Mesendoderm (in vitro differentiated cells): Measurements from ENCODE around the gene AOAH.
A peak's percentile ranks its signal among the peaks of the same experiment; 100 is the strongest.

Experiments
- DNase-seq: peaks from one replicate; pipeline ENCODE4 v3.0.0; 2013
- H2AK5ac ChIP-seq: 2 replicates; pipeline ENCODE4 v1.6.1; 2013; ENCODE audit warnings: low read length, inconsistent platforms
- H2BK120ac ChIP-seq: 2 replicates; pipeline ENCODE4 v1.6.1; 2013; ENCODE audit warnings: low read depth, mild to moderate bottlenecking, low read length, moderate library complexity, mixed read lengths
- H2BK15ac ChIP-seq: replicated peaks from 2 replicates; pipeline ENCODE4 v1.6.1; 2013; ENCODE audit warnings: low read depth, mild to moderate bottlenecking, moderate library complexity
- H2BK5ac ChIP-seq: 2 replicates; pipeline ENCODE4 v1.6.1; 2013; ENCODE audit warnings: low read length, inconsistent platforms
- H3K18ac ChIP-seq: 2 replicates; pipeline ENCODE4 v1.6.1; 2013; ENCODE audit warnings: mild to moderate bottlenecking, low read length, mixed read lengths
- H3K23ac ChIP-seq: one replicate; pipeline ENCODE4 v1.6.1; 2013; ENCODE audit warnings: low read length
- H3K27ac ChIP-seq: 2 replicates; pipeline ENCODE4 v1.5.1; 2013; ENCODE audit warnings: low read depth, mild to moderate bottlenecking, inconsistent platforms, low read length, moderate library complexity
- H3K27me3 ChIP-seq: 2 replicates; pipeline ENCODE4 v1.6.1; 2013; ENCODE audit warnings: low read length, control low read depth, mild to moderate bottlenecking, inconsistent platforms; ENCODE audit not compliant: insufficient read depth, poor library complexity
- H3K36me3 ChIP-seq: 2 replicates; pipeline ENCODE4 v1.6.1; 2013; ENCODE audit warnings: low read length, inconsistent platforms; ENCODE audit not compliant: control insufficient read depth, insufficient read depth
- H3K4ac ChIP-seq: one replicate; pipeline ENCODE4 v1.6.1; 2013; ENCODE audit warnings: low read depth, mild to moderate bottlenecking, low read length, moderate library complexity
- H3K4me1 ChIP-seq: 2 replicates; pipeline ENCODE4 v1.6.1; 2013; ENCODE audit warnings: low read depth, low read length, inconsistent platforms; ENCODE audit not compliant: control insufficient read depth
- H3K4me2 ChIP-seq: 2 replicates; pipeline ENCODE4 v1.6.1; 2013; ENCODE audit warnings: low read length
- H3K4me3 ChIP-seq: 2 replicates; pipeline ENCODE4 v1.5.1; 2013; ENCODE audit warnings: mild to moderate bottlenecking, low read length
- H3K56ac ChIP-seq: one replicate; pipeline ENCODE4 v1.6.1; 2013; ENCODE audit warnings: low read length
- H3K79me1 ChIP-seq: 2 replicates; pipeline ENCODE4 v1.6.1; 2013; ENCODE audit warnings: low read length, inconsistent platforms
- H3K79me2 ChIP-seq: 2 replicates; pipeline ENCODE4 v1.6.1; 2013; ENCODE audit warnings: mild to moderate bottlenecking, low read length; ENCODE audit not compliant: control insufficient read depth, insufficient read depth
- H3K9ac ChIP-seq: 2 replicates; pipeline ENCODE4 v1.6.1; 2013; ENCODE audit warnings: low read length, inconsistent platforms
- H4K5ac ChIP-seq: one replicate; pipeline ENCODE4 v1.6.1; 2013; ENCODE audit warnings: low read length
- H4K8ac ChIP-seq: one replicate; pipeline ENCODE4 v1.6.1; 2013; ENCODE audit warnings: low read depth, mild to moderate bottlenecking, control low read depth, low read length, moderate library complexity
- WGBS: extraction: QIAGEN DNeasy Blood & Tissue Kit; methylation state at CpG from one replicate; pipeline ENCODE4 v1.1.7; 2013; ENCODE audit warnings: low lambda C conversion rate, missing lambda C conversion rate; ENCODE audit not compliant: insufficient coverage; ENCODE audit errors: extremely low coverage; 5-methylcytosine and 5-hydroxymethylcytosine counted together

AOAH gene

DNA sequence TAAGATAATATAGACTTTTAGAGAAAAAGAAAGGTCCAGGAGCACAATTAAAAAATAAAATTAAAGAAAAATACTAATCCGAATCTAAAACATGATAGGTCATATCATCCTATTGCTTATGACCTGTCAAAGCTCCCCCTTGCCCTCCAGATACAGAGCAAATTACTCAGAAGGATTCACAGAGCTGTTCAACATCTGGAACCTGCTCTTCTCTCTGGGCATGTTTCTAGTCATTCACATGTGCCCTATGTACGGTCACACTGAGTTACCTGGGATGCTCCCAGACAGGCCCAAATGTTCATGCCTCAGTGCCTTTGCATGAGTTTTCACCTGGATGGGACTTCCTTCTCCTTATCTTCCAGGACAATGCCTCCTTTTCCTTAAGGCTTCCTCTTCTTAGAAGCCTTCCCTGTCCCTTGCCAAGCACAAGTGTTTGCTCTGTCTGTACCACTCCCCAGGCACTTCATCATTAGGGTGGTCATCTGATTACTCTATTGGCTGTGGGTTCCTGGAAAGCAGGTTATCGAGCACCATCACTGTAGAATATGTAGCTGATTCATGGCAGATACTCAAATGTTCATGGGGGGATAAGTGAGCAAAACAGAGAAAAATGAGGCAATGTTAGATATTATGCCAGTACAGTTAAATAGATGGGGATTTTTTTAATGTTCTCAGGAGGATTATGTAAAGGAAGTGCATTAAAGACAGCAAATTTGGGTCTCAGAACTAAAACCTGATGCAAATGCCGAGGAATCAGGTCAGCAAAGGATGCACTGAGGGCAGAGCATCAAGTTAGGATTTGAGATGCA lies 12.0 kb upstream of the AOAH start:
- no peaks in the 10 kb centered on the region for H3K36me3 ChIP-seq
- no peak overlapping the region for H2BK5ac ChIP-seq
- no peak overlapping the region for H3K23ac ChIP-seq
- no peak overlapping the region for H2AK5ac ChIP-seq
- H4K8ac ChIP-seq = no peak overlapping the region
- no peak overlapping the region for H3K27ac ChIP-seq
- H2BK120ac ChIP-seq = no peak overlapping the region
- H3K27me3 ChIP-seq = no peaks in the 10 kb centered on the region
- no peak overlapping the region for H3K56ac ChIP-seq
- no peak overlapping the region for H3K9ac ChIP-seq
- no peak overlapping the region for H3K4me3 ChIP-seq
- H3K79me1 ChIP-seq = no peaks in the 10 kb centered on the region
- H3K18ac ChIP-seq = no peak overlapping the region
- no CpG with 5 or more reads among the region's 4 CpGs for WGBS
- H3K4me1 ChIP-seq = peaks cover 3% of the 10 kb centered on the region
- no peak overlapping the region for H4K5ac ChIP-seq
- no peak overlapping the region for H3K4me2 ChIP-seq
- H3K4ac ChIP-seq = no peak overlapping the region
- H2BK15ac ChIP-seq = no peak overlapping the region
- H3K79me2 ChIP-seq = no peaks in the 10 kb centered on the region
- DNase-seq = no peak

DNA sequence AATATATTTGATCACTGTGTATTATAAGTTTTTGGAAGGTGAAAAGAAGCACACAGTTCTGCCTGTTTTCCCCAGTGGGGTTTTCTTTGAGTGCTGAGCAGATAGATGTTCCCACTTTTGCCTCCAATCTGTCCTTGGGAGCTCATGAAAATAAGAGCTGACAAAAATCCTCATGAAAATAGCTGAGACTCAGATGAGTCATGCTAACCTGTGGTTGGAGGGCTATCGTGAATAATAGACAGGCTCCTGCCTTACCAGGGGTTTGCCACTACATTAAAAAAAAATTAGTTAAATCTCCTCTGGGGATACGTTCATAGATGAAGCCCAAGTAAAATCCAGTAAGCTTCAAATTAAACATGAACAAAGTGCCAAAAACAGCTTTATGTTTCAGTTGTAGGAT lies 10.9 kb upstream of the AOAH start:
- H3K4me3 ChIP-seq = no peak overlapping the region
- H2BK15ac ChIP-seq = no peak overlapping the region
- no peak overlapping the region for H2AK5ac ChIP-seq
- no peak for DNase-seq
- H4K5ac ChIP-seq = no peak overlapping the region
- no peak overlapping the region for H3K23ac ChIP-seq
- no peaks in the 10 kb centered on the region for H3K27me3 ChIP-seq
- no peak overlapping the region for H3K9ac ChIP-seq
- no peak overlapping the region for H3K4me2 ChIP-seq
- H3K4ac ChIP-seq = no peak overlapping the region
- no peak overlapping the region for H2BK120ac ChIP-seq
- WGBS = no CpG with 5 or more reads among the region's 2 CpGs
- no peak overlapping the region for H2BK5ac ChIP-seq
- H3K79me1 ChIP-seq = no peaks in the 10 kb centered on the region
- no peaks in the 10 kb centered on the region for H3K36me3 ChIP-seq
- no peak overlapping the region for H3K18ac ChIP-seq
- no peaks in the 10 kb centered on the region for H3K79me2 ChIP-seq
- no peak overlapping the region for H3K56ac ChIP-seq
- no peak overlapping the region for H3K27ac ChIP-seq
- peaks cover 3% of the 10 kb centered on the region for H3K4me1 ChIP-seq
- H4K8ac ChIP-seq = no peak overlapping the region

DNA sequence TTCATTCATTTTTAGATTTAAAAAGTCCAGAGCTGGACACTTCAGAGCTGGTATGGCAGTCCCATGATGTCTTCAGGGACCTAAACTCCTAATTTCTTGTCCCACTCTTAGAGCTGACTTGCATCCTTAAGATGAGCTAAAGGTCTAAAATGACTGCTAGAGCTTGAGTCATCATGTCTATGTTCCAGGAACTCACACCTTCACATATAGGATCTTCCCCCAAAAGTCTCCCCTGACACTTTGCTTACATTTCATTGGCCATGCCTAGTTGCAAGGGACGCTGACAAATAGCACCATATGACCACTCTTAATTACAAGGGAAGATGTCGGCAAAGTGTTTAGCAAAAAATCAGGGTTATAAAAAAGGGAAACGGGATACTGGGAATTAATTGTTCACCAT lies 10.4 kb upstream of the AOAH start:
- no peaks in the 10 kb centered on the region for H3K79me2 ChIP-seq

DNA sequence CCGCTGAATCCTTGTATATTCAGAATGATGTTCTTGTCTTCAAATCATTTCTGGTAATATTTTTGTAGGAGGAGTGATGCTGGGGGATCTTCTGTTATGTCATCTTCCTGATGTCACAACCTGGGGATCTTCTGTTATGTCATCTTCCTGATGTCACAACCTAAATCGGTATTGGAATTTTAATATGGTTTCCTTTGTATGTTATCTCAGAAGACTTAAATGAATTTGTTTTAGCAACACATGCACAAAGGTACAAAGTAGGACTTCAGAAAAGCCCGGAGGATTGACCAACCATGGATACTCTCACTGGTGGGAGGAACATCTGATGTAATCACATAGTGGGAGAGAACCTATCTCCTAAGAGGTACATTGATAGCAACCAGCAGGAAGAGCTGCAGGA lies 9.1 kb upstream of the AOAH start:
- Histone ChIP-seq H3K79me2 (no peaks in the 10 kb centered on the region), H2BK15ac (no peak overlapping the region), H3K4ac (no peak overlapping the region), H4K8ac (no peak overlapping the region), H3K27me3 (no peaks in the 10 kb centered on the region), H4K5ac (no peak overlapping the region), H2BK120ac (no peak overlapping the region), H3K4me2 (no peak overlapping the region), H3K56ac (no peak overlapping the region), H3K36me3 (no peaks in the 10 kb centered on the region), H2BK5ac (no peak overlapping the region), H3K4me3 (no peak overlapping the region), H3K9ac (no peak overlapping the region), H3K4me1 (no peaks in the 10 kb centered on the region), H3K79me1 (no peaks in the 10 kb centered on the region), H2AK5ac (no peak overlapping the region), H3K18ac (no peak overlapping the region), H3K23ac (no peak overlapping the region), H3K27ac (no peak overlapping the region)
- WGBS = no CpG with 5 or more reads among the region's 3 CpGs
- no peak for DNase-seq

More for the DNA sequence above, 10.4 kb upstream of the AOAH start:
- WGBS = no CpG with 5 or more reads among the region's 3 CpGs
- H3K56ac ChIP-seq = no peak overlapping the region
- no peak overlapping the region for H3K18ac ChIP-seq
- H3K79me1 ChIP-seq = no peaks in the 10 kb centered on the region
- no peak overlapping the region for H2BK15ac ChIP-seq
- H3K27ac ChIP-seq = no peak overlapping the region
- no peak overlapping the region for H2BK5ac ChIP-seq
- H4K5ac ChIP-seq = no peak overlapping the region
- no peak overlapping the region for H3K4me3 ChIP-seq
- no peak overlapping the region for H2BK120ac ChIP-seq
- H3K9ac ChIP-seq = no peak overlapping the region
- H3K36me3 ChIP-seq = no peaks in the 10 kb centered on the region
- no peak overlapping the region for H3K4ac ChIP-seq
- H2AK5ac ChIP-seq = no peak overlapping the region
- H3K23ac ChIP-seq = no peak overlapping the region
- no peak overlapping the region for H3K4me2 ChIP-seq
- no peak overlapping the region for H4K8ac ChIP-seq
- DNase-seq = no peak
- H3K27me3 ChIP-seq = no peaks in the 10 kb centered on the region
- peaks cover 3% of the 10 kb centered on the region for H3K4me1 ChIP-seq

DNA sequence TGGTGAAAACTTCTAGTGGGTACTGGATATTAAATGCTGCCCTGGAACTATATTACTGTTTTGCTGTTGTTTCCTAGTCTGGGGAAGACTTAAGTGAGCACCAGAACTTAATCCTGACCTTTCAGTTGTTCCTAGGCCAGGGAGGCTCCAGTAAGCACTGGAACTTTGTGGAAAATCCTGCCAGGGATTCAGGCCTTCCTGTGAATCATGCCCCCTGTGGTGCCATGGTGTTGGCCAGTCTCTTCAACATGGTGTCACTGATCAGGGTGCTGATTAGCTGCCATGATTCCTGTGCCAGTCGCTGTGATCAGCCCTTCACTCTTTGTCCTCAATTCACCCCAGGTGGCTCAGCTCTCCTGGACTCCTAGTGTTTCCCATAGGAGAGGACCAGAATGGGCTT lies 8.5 kb upstream of the AOAH start:
- H4K5ac ChIP-seq = no peak overlapping the region
- no peak overlapping the region for H3K23ac ChIP-seq
- DNase-seq = peak; percentile 61
- H3K56ac ChIP-seq = no peak overlapping the region
- no CpG with 5 or more reads among the region's 1 CpG for WGBS
- H2AK5ac ChIP-seq = no peak overlapping the region
- H2BK15ac ChIP-seq = no peak overlapping the region
- no peaks in the 10 kb centered on the region for H3K27me3 ChIP-seq
- H3K18ac ChIP-seq = no peak overlapping the region
- H3K9ac ChIP-seq = no peak overlapping the region
- no peak overlapping the region for H3K27ac ChIP-seq
- no peaks in the 10 kb centered on the region for H3K79me2 ChIP-seq
- no peak overlapping the region for H4K8ac ChIP-seq
- no peak overlapping the region for H3K4ac ChIP-seq
- no peak overlapping the region for H3K4me2 ChIP-seq
- H2BK120ac ChIP-seq = no peak overlapping the region
- no peaks in the 10 kb centered on the region for H3K4me1 ChIP-seq
- no peak overlapping the region for H3K4me3 ChIP-seq
- H2BK5ac ChIP-seq = no peak overlapping the region
- H3K36me3 ChIP-seq = no peaks in the 10 kb centered on the region
- no peaks in the 10 kb centered on the region for H3K79me1 ChIP-seq

DNA sequence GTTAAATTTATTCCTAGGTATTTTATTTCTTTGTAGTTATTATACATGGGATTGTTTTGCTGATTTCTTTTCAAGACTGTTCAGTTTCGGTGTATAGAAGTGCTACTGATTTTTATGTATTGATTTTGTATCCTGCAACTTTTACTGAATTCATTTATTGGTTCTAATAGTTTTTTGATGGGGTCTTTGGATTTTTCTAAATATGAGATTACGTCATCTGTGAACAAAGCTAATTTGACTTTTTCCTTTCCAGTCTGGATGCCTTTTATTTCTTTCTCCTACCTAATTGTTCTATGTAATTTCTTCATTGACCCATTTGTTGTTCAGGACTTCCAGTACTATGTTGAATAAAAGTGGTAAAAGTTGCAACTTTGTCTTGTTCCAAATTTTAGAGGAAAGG lies 5.8 kb upstream of the AOAH start:
- no peak overlapping the region for H2BK5ac ChIP-seq
- no peaks in the 10 kb centered on the region for H3K79me2 ChIP-seq
- DNase-seq = no peak
- no peak overlapping the region for H3K4me2 ChIP-seq
- no peaks in the 10 kb centered on the region for H3K27me3 ChIP-seq
- no peaks in the 10 kb centered on the region for H3K4me1 ChIP-seq
- no peaks in the 10 kb centered on the region for H3K79me1 ChIP-seq
- no peak overlapping the region for H3K56ac ChIP-seq
- no peak overlapping the region for H3K4me3 ChIP-seq
- no peak overlapping the region for H4K8ac ChIP-seq
- no peak overlapping the region for H2BK15ac ChIP-seq
- no peak overlapping the region for H3K18ac ChIP-seq
- H2BK120ac ChIP-seq = no peak overlapping the region
- H3K36me3 ChIP-seq = no peaks in the 10 kb centered on the region
- no peak overlapping the region for H3K9ac ChIP-seq
- no peak overlapping the region for H4K5ac ChIP-seq
- H3K4ac ChIP-seq = no peak overlapping the region
- no CpG with 5 or more reads among the region's 2 CpGs for WGBS
- no peak overlapping the region for H3K27ac ChIP-seq
- H2AK5ac ChIP-seq = no peak overlapping the region
- H3K23ac ChIP-seq = no peak overlapping the region
